GM18517 (cell line): Measurements from ENCODE around the gene AIG1.

Experiments used
- ATAC-seq: cut with Tn5 transposase; IDR thresholded peaks from one replicate; pipeline ENCODE4 v1.9.1; 2021; ENCODE audit warnings: mild to moderate bottlenecking, moderate library complexity; ENCODE audit not compliant: unreplicated experiment

AIG1 gene

GRCh38 chr6:143192766-143193165, 132.1 kb downstream of the AIG1 start:
- ATAC-seq, result no peak

- no peak for ATAC-seq
Observed at GRCh38 chr6:143193571-143194094, 132.9 kb downstream of the AIG1 start.

- ATAC-seq, result no peak
Observed at GRCh38 chr6:143194095-143194589, 133.5 kb downstream of the AIG1 start.

GRCh38 chr6:143195349-143195845, 134.7 kb downstream of the AIG1 start:
- ATAC-seq, result no peak

GRCh38 chr6:143196525-143197225, 136.0 kb downstream of the AIG1 start:
- no peak for ATAC-seq

GRCh38 chr6:143197377-143197776, 136.7 kb downstream of the AIG1 start:
- ATAC-seq, result no peak

- ATAC-seq, result no peak
Observed at GRCh38 chr6:143198312-143198711, 137.6 kb downstream of the AIG1 start.

- ATAC-seq, result no peak
Observed at GRCh38 chr6:143199291-143199690, 138.6 kb downstream of the AIG1 start.

- ATAC-seq, result no peak
Observed at GRCh38 chr6:143200167-143200770, 139.6 kb downstream of the AIG1 start.

- no peak for ATAC-seq
Observed at GRCh38 chr6:143204045-143204444, 143.4 kb downstream of the AIG1 start.

GRCh38 chr6:143205131-143205535, 144.4 kb downstream of the AIG1 start:
- no peak for ATAC-seq

GRCh38 chr6:143205585-143205984, 144.9 kb downstream of the AIG1 start:
- no peak for ATAC-seq

- no peak for ATAC-seq
Observed at GRCh38 chr6:143205991-143206390, 145.3 kb downstream of the AIG1 start.

- ATAC-seq, result no peak
Observed at GRCh38 chr6:143206550-143206949, 145.9 kb downstream of the AIG1 start.

- no peak for ATAC-seq
Observed at GRCh38 chr6:143210420-143210819, 149.7 kb downstream of the AIG1 start.

- ATAC-seq, result no peak
Observed at GRCh38 chr6:143213859-143214376, 153.2 kb downstream of the AIG1 start.

- no peak for ATAC-seq
Observed at GRCh38 chr6:143215363-143215762, 154.7 kb downstream of the AIG1 start.

- ATAC-seq, result no peak
Observed at GRCh38 chr6:143215771-143216170, 155.1 kb downstream of the AIG1 start.

GRCh38 chr6:143218233-143218632, 157.5 kb downstream of the AIG1 start:
- ATAC-seq, result no peak

- no peak for ATAC-seq
Observed at GRCh38 chr6:143221698-143222097, 161.0 kb downstream of the AIG1 start.

- ATAC-seq, result no peak
Observed at GRCh38 chr6:143222310-143222709, 161.6 kb downstream of the AIG1 start.

- no peak for ATAC-seq
Observed at GRCh38 chr6:143222801-143223231, 162.1 kb downstream of the AIG1 start.
